ENCODE measurements around the gene C2orf92.
"Not testable (repeated sequence)": the region's sequence is repeated elsewhere in the genome, so short reads cannot be mapped to it uniquely, and the experiment has no call there.

The C2orf92 gene

DNA sequence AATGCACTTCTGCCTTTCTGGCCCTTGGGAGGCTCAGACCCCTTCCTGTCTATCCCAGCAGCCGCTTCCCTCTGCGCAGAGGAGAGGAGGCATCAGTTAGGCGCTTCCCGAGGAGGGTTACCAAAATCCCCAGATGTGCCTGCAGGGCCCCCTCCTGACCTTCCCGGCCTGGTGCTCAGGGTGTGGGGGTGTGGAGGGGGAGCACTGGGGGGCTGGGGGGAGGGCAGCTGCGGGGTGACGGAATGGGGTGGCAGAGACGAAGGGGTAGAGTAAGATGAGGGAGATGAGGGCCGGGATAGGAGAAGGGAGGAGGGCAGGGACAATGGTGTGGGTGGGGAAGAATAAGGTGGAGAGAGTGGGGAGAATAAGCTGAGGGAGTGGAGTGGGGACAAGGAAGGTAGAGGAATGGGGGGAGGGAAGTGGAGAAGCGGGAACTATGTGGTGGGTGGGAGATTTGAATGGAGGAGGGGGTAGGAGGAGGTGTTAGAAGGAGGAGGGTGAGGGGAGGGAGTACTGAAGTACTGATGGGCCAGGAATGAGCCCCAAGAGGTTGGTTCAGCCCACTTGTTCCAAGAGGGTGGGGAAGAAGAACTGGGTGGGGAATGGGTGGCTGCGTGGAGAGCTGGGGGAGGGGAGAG lies 37.3 kb downstream of the C2orf92 start:
- POLR2A ChIA-PET = no interaction called here
- DNase-seq (ENCODE audit: low read depth, low spot score) = no peak
- no peak overlapping the region for H3K4me3 ChIP-seq (ENCODE audit: low read depth, low read length)
- CTCF ChIA-PET = interaction anchor here (2.7 to 13.7 kb wide), 3 partner anchors 8 to 678 kb away, joined by 11 to 134 read pairs (median 23); partner anchors contain the start of gene ANKRD36B
- TF ChIP-seq CTCF (IDR thresholded peaks at IDR 0.05; ENCODE audit: insufficient read depth, low read length, missing control alignments) = no peak

- ChIA-PET CTCF (interaction anchor here (1.1 to 13.7 kb wide), 4 partner anchors 9 to 678 kb away, joined by 3 to 134 read pairs (median 17); partner anchors contain the start of gene ANKRD36B), POLR2A (no interaction called here)
- no peak for DNase-seq (ENCODE audit: low read depth, low spot score)
- no peak overlapping the region for H3K4me3 ChIP-seq (ENCODE audit: low read depth, low read length)
- no peak for TF ChIP-seq CTCF (IDR thresholded peaks at IDR 0.05; ENCODE audit: insufficient read depth, low read length, missing control alignments)
Observed at GRCh38 chr2:97707362-97708047, 38.0 kb downstream of the C2orf92 start.

DNA sequence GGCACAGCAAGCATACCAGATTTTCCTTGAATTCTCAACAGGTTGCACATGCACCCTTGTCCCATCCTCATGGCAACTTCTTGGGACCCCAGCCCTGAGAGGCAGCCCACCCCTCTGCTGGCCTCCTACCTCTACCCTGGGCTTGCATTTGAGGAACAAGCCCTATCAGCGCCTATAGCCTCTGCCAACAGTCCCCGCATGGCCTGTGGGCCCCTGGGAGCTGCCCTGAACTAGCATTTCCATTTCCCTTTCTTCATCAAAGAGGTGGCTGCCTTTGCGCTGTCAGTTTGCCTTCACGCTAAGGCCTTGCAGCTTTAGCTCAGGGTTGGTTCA lies 38.5 kb downstream of the C2orf92 start:
- POLR2A ChIA-PET = no interaction called here

DNA sequence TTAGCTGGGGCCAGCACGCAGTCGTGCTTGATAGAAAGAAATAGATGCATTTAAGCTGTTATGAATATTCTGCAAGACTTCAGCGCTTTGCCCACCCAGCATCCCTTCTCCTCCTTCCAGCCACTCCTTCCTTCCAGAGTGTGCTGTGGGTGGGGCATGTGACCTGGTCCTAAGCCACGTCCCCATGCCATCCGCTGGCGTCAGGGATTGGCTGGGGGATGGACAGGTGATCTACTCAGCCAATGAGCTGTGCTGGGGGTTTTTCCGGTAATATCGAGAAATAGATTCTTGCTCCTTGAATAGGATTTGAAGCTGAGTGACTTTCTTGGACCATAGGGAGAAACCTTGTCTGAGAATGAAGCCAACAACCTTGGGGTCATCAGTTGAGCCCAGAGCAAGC lies 39.1 kb downstream of the C2orf92 start:
- ChIA-PET CTCF (interaction anchor here (1.1 to 13.7 kb wide), 5 partner anchors 10 to 677 kb away, joined by 3 to 134 read pairs (median 11); partner anchors contain the start of gene ANKRD36B), POLR2A (no interaction called here)
- DNase-seq (ENCODE audit: low read depth, low spot score) = no peak
- TF ChIP-seq CTCF (IDR thresholded peaks at IDR 0.05; ENCODE audit: insufficient read depth, low read length, missing control alignments) = no peak
- no peak overlapping the region for H3K4me3 ChIP-seq (ENCODE audit: low read depth, low read length)

More for the DNA sequence above, 38.5 kb downstream of the C2orf92 start:
- TF ChIP-seq CTCF (IDR thresholded peaks at IDR 0.05; ENCODE audit: insufficient read depth, low read length, missing control alignments) = no peak
- H3K4me3 ChIP-seq (ENCODE audit: low read depth, low read length) = no peak overlapping the region
- DNase-seq (ENCODE audit: low read depth, low spot score) = no peak
- CTCF ChIA-PET = interaction anchor here (1.1 to 13.7 kb wide), 4 partner anchors 9 to 677 kb away, joined by 3 to 134 read pairs (median 17); partner anchors contain the start of gene ANKRD36B

DNA sequence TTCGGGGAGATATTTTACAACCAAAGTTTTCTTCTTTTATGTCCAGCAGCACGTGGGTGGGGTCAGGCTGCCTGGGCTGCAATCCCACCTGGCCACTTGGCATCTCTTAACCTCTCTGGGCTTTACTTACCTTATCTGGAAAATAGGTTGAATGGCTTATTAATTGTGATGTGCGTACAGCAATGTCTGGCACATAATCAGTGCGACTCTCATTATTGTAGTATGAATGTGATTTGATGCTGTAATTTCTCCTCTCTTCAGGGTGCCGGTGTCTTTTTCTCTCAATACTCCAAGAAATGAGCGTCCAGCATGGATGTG lies 41.8 kb downstream of the C2orf92 start:
- TF ChIP-seq CTCF (IDR thresholded peaks at IDR 0.05; ENCODE audit: insufficient read depth, low read length, missing control alignments) = no peak
- CTCF ChIA-PET = interaction anchor here (0.8 to 13.7 kb wide), 2 partner anchors 13 to 121 kb away, joined by 3 to 134 read pairs; no protein-coding TSS in a partner anchor
- DNase-seq (ENCODE audit: low read depth, low spot score) = no peak
- no peak overlapping the region for H3K4me3 ChIP-seq (ENCODE audit: low read depth, low read length)
- POLR2A ChIA-PET = no interaction called here

GRCh38 chr2:97712175-97712574 lies 42.7 kb downstream of the C2orf92 start:
- DNase-seq (ENCODE audit: low read depth, low spot score); POLR2A ChIA-PET; H3K4me3 ChIP-seq (ENCODE audit: low read depth, low read length): not testable (repeated sequence)
- CTCF ChIA-PET = interaction anchor here (0.9 to 13.7 kb wide), 3 partner anchors 13 to 121 kb away, joined by 3 to 134 read pairs (median 4); no protein-coding TSS in a partner anchor
